DOHH2 (cell line): ENCODE measurements around the gene DKKL1.
A peak's percentile ranks its signal among the peaks of the same experiment; 100 is the strongest.

Experiments
- H3F3A ChIP-seq: fragments of 200-600 bp; sonication (generic), shearing (Covaris generic); 2 replicates; pipeline ENCODE4 v1.6.0; 2016; ENCODE audit warnings: antibody characterized with exemption, mild to moderate bottlenecking; ENCODE audit not compliant: control insufficient read depth, insufficient read depth
- H3K27ac ChIP-seq: fragments of 200-600 bp; sonication (generic); 2 replicates; pipeline ENCODE4 v1.5.1; 2014; ENCODE audit warnings: low read depth, mild to moderate bottlenecking, low read length, moderate library complexity
- H3K27me3 ChIP-seq: fragments of 200-600 bp; sonication (generic); 2 replicates; pipeline ENCODE4 v1.6.1; 2014; ENCODE audit warnings: mild to moderate bottlenecking, low read length, mixed read lengths; ENCODE audit not compliant: control insufficient read depth
- H3K36me3 ChIP-seq: fragments of 200-600 bp; sonication (generic); 2 replicates; pipeline ENCODE4 v1.6.1; 2014; ENCODE audit warnings: mild to moderate bottlenecking, low read length, moderate library complexity, mixed read lengths; ENCODE audit not compliant: control insufficient read depth
- H3K4me1 ChIP-seq: fragments of 200-600 bp; sonication (generic); 2 replicates; pipeline ENCODE4 v1.6.1; 2014; ENCODE audit warnings: mild to moderate bottlenecking, low read length, mixed read lengths; ENCODE audit not compliant: control insufficient read depth
- H3K4me2 ChIP-seq: fragments of 200-600 bp; sonication (generic); 2 replicates; pipeline ENCODE4 v1.6.0; 2014; ENCODE audit warnings: mild to moderate bottlenecking, low read length, moderate library complexity
- H3K4me3 ChIP-seq: fragments of 200-600 bp; sonication (generic); 2 replicates; pipeline ENCODE4 v1.5.1; 2014; ENCODE audit warnings: mild to moderate bottlenecking, low read length, mixed read lengths
- H3K79me2 ChIP-seq: fragments of 200-600 bp; sonication (generic); 2 replicates; pipeline ENCODE4 v1.6.1; 2014; ENCODE audit warnings: mild to moderate bottlenecking, low read length, mixed read lengths; ENCODE audit not compliant: control insufficient read depth
- H3K9me2 ChIP-seq: fragments of 200-600 bp; sonication (generic); replicated peaks from 2 replicates; pipeline ENCODE4 v1.6.1; 2014; ENCODE audit warnings: mild to moderate bottlenecking, low read length, mixed read lengths; ENCODE audit not compliant: control insufficient read depth
- H3K9me3 ChIP-seq: fragments of 200-600 bp; sonication (generic); 2 replicates; pipeline ENCODE4 v1.6.1; 2014; ENCODE audit warnings: antibody characterized with exemption, low read length, mixed read lengths; ENCODE audit not compliant: control insufficient read depth, insufficient read depth
- H4K20me1 ChIP-seq: fragments of 200-600 bp; sonication (generic); 2 replicates; pipeline ENCODE4 v1.6.0; 2014; ENCODE audit warnings: low read depth, mild to moderate bottlenecking, antibody characterized with exemption, low read length, moderate library complexity; ENCODE audit not compliant: control insufficient read depth, insufficient read depth
- CTCF ChIP-seq: fragments of 200-600 bp; sonication (generic); IDR thresholded peaks from one replicate; pipeline ENCODE4 v1.5.1; 2014; ENCODE audit warnings: antibody characterized with exemption, mild to moderate bottlenecking, low read depth, low read length; ENCODE audit not compliant: poor library complexity, severe bottlenecking
- EZH2phosphoT487 ChIP-seq: fragments of 200-600 bp; sonication (generic); IDR thresholded peaks from 2 replicates; pipeline ENCODE4 v1.6.1; 2017; ENCODE audit warnings: borderline replicate concordance, mild to moderate bottlenecking, antibody characterized with exemption, low read length, moderate library complexity, mixed read lengths

The DKKL1 gene

GRCh38 chr19:49421878-49422202 lies 58.2 kb downstream of the DKKL1 start:
- H3K9me3 ChIP-seq = no peaks in the 10 kb centered on the region
- no peaks in the 10 kb centered on the region for H3K9me2 ChIP-seq
- TF ChIP-seq CTCF = no peak
- no peak for TF ChIP-seq EZH2phosphoT487
- H3K27me3 ChIP-seq = peaks cover 63% of the 10 kb centered on the region
- no peak overlapping the region for H3K4me3 ChIP-seq
- H3K36me3 ChIP-seq = no peaks in the 10 kb centered on the region
- no peak overlapping the region for H3K27ac ChIP-seq
- H3K4me2 ChIP-seq = no peak overlapping the region
- no peaks in the 10 kb centered on the region for H4K20me1 ChIP-seq
- peaks cover 2% of the 10 kb centered on the region; the same call in 1 of the 2 replicates for H3F3A ChIP-seq
- no peaks in the 10 kb centered on the region for H3K79me2 ChIP-seq
- H3K4me1 ChIP-seq = peaks cover 52% of the 10 kb centered on the region

GRCh38 chr19:49422407-49423070 lies 58.9 kb downstream of the DKKL1 start:
- Histone ChIP-seq H3K27me3 (peaks cover 70% of the 10 kb centered on the region), H3K4me3 (no peak overlapping the region), H3K4me2 (no peak overlapping the region), H3F3A (peaks cover 2% of the 10 kb centered on the region; the same call in 1 of the 2 replicates), H3K27ac (no peak overlapping the region), H3K36me3 (no peaks in the 10 kb centered on the region), H3K9me2 (no peaks in the 10 kb centered on the region), H3K4me1 (peaks cover 48% of the 10 kb centered on the region), H4K20me1 (no peaks in the 10 kb centered on the region), H3K79me2 (no peaks in the 10 kb centered on the region), H3K9me3 (no peaks in the 10 kb centered on the region)
- TF ChIP-seq CTCF (peak; percentile 26), EZH2phosphoT487 (no peak; the same call in 1 of the 2 replicates)

- H3K27me3 ChIP-seq = peaks cover 77% of the 10 kb centered on the region
- no peaks in the 10 kb centered on the region for H3K79me2 ChIP-seq
- H4K20me1 ChIP-seq = no peaks in the 10 kb centered on the region
- H3K4me2 ChIP-seq = no peak within 1 kb of the TSS
- H3K9me3 ChIP-seq = no peaks in the 10 kb centered on the region
- H3F3A ChIP-seq = peaks cover 2% of the 10 kb centered on the region; the same call in 1 of the 2 replicates
- H3K9me2 ChIP-seq = no peaks in the 10 kb centered on the region
- H3K27ac ChIP-seq = no peak within 1 kb of the TSS
- no peak for TF ChIP-seq CTCF
- TF ChIP-seq EZH2phosphoT487 = no peak; the same call in 1 of the 2 replicates
- H3K36me3 ChIP-seq = no peaks in the 10 kb centered on the region
- H3K4me1 ChIP-seq = peaks cover 47% of the 10 kb centered on the region
- no peak within 1 kb of the TSS for H3K4me3 ChIP-seq
Observed at GRCh38 chr19:49423071-49423984, 59.7 kb downstream of the DKKL1 start, which contains the start of gene PTH2. PTH2 (minus strand) TSS chr19:49423441; CDS start chr19:49423339, 102 bp downstream.
